DOHH2 (cell line): ENCODE results near the gene HRCT1.
"Not testable (repeated sequence)": the region's sequence is repeated elsewhere in the genome, so short reads cannot be mapped to it uniquely, and the experiment has no call there.

Source experiments
- H3F3A ChIP-seq: fragments of 200-600 bp; sonication (generic), shearing (Covaris generic); 2 replicates; pipeline ENCODE4 v1.6.0; 2016; ENCODE audit warnings: antibody characterized with exemption, mild to moderate bottlenecking; ENCODE audit not compliant: control insufficient read depth, insufficient read depth
- H3K27ac ChIP-seq: fragments of 200-600 bp; sonication (generic); 2 replicates; pipeline ENCODE4 v1.5.1; 2014; ENCODE audit warnings: low read depth, mild to moderate bottlenecking, low read length, moderate library complexity
- H3K27me3 ChIP-seq: fragments of 200-600 bp; sonication (generic); 2 replicates; pipeline ENCODE4 v1.6.1; 2014; ENCODE audit warnings: mild to moderate bottlenecking, low read length, mixed read lengths; ENCODE audit not compliant: control insufficient read depth
- H3K36me3 ChIP-seq: fragments of 200-600 bp; sonication (generic); 2 replicates; pipeline ENCODE4 v1.6.1; 2014; ENCODE audit warnings: mild to moderate bottlenecking, low read length, moderate library complexity, mixed read lengths; ENCODE audit not compliant: control insufficient read depth
- H3K4me1 ChIP-seq: fragments of 200-600 bp; sonication (generic); 2 replicates; pipeline ENCODE4 v1.6.1; 2014; ENCODE audit warnings: mild to moderate bottlenecking, low read length, mixed read lengths; ENCODE audit not compliant: control insufficient read depth
- H3K4me2 ChIP-seq: fragments of 200-600 bp; sonication (generic); 2 replicates; pipeline ENCODE4 v1.6.0; 2014; ENCODE audit warnings: mild to moderate bottlenecking, low read length, moderate library complexity
- H3K4me3 ChIP-seq: fragments of 200-600 bp; sonication (generic); 2 replicates; pipeline ENCODE4 v1.5.1; 2014; ENCODE audit warnings: mild to moderate bottlenecking, low read length, mixed read lengths
- H3K79me2 ChIP-seq: fragments of 200-600 bp; sonication (generic); 2 replicates; pipeline ENCODE4 v1.6.1; 2014; ENCODE audit warnings: mild to moderate bottlenecking, low read length, mixed read lengths; ENCODE audit not compliant: control insufficient read depth
- H3K9me2 ChIP-seq: fragments of 200-600 bp; sonication (generic); replicated peaks from 2 replicates; pipeline ENCODE4 v1.6.1; 2014; ENCODE audit warnings: mild to moderate bottlenecking, low read length, mixed read lengths; ENCODE audit not compliant: control insufficient read depth
- H3K9me3 ChIP-seq: fragments of 200-600 bp; sonication (generic); 2 replicates; pipeline ENCODE4 v1.6.1; 2014; ENCODE audit warnings: antibody characterized with exemption, low read length, mixed read lengths; ENCODE audit not compliant: control insufficient read depth, insufficient read depth
- H4K20me1 ChIP-seq: fragments of 200-600 bp; sonication (generic); 2 replicates; pipeline ENCODE4 v1.6.0; 2014; ENCODE audit warnings: low read depth, mild to moderate bottlenecking, antibody characterized with exemption, low read length, moderate library complexity; ENCODE audit not compliant: control insufficient read depth, insufficient read depth
- CTCF ChIP-seq: fragments of 200-600 bp; sonication (generic); IDR thresholded peaks from one replicate; pipeline ENCODE4 v1.5.1; 2014; ENCODE audit warnings: antibody characterized with exemption, mild to moderate bottlenecking, low read depth, low read length; ENCODE audit not compliant: poor library complexity, severe bottlenecking
- EZH2phosphoT487 ChIP-seq: fragments of 200-600 bp; sonication (generic); IDR thresholded peaks from 2 replicates; pipeline ENCODE4 v1.6.1; 2017; ENCODE audit warnings: borderline replicate concordance, mild to moderate bottlenecking, antibody characterized with exemption, low read length, moderate library complexity, mixed read lengths

Gene HRCT1

GRCh38 chr9:35891646-35892045 is 14.4 kb upstream of the HRCT1 start:
- no peak for TF ChIP-seq EZH2phosphoT487
- no peak for TF ChIP-seq CTCF
- H3K9me2 ChIP-seq = no peaks in the 10 kb centered on the region
- H3K27me3 ChIP-seq = no peaks in the 10 kb centered on the region
- no peaks in the 10 kb centered on the region for H3K9me3 ChIP-seq
- H3K36me3 ChIP-seq = no peaks in the 10 kb centered on the region
- H3K79me2 ChIP-seq = no peaks in the 10 kb centered on the region
- H3K4me1 ChIP-seq = peaks cover 5% of the 10 kb centered on the region
- H4K20me1 ChIP-seq = no peaks in the 10 kb centered on the region
- H3K4me2 ChIP-seq = no peak overlapping the region
- H3F3A ChIP-seq = no peaks in the 10 kb centered on the region
- no peak overlapping the region for H3K27ac ChIP-seq
- no peak overlapping the region for H3K4me3 ChIP-seq

GRCh38 chr9:35892051-35892450 is 14.0 kb upstream of the HRCT1 start:
- no peaks in the 10 kb centered on the region for H3K27me3 ChIP-seq
- no peaks in the 10 kb centered on the region for H4K20me1 ChIP-seq
- peaks cover 6% of the 10 kb centered on the region for H3K4me1 ChIP-seq
- H3K79me2 ChIP-seq = no peaks in the 10 kb centered on the region
- TF ChIP-seq CTCF (no peak), EZH2phosphoT487 (no peak)
- no peaks in the 10 kb centered on the region for H3K36me3 ChIP-seq
- no peak overlapping the region for H3K27ac ChIP-seq
- no peaks in the 10 kb centered on the region for H3F3A ChIP-seq
- H3K9me3 ChIP-seq = no peaks in the 10 kb centered on the region
- no peak overlapping the region for H3K4me3 ChIP-seq
- no peak overlapping the region for H3K4me2 ChIP-seq
- H3K9me2 ChIP-seq = no peaks in the 10 kb centered on the region

- H3K9me3 ChIP-seq = no peaks in the 10 kb centered on the region
- no peak overlapping the region for H3K4me3 ChIP-seq
- no peaks in the 10 kb centered on the region for H3K9me2 ChIP-seq
- H4K20me1 ChIP-seq = no peaks in the 10 kb centered on the region
- no peaks in the 10 kb centered on the region for H3F3A ChIP-seq
- no peaks in the 10 kb centered on the region for H3K36me3 ChIP-seq
- H3K4me1 ChIP-seq = peaks cover 28% of the 10 kb centered on the region
- no peak overlapping the region for H3K4me2 ChIP-seq
- H3K27ac ChIP-seq = no peak overlapping the region
- H3K27me3 ChIP-seq = no peaks in the 10 kb centered on the region
- no peak for TF ChIP-seq CTCF
- no peak for TF ChIP-seq EZH2phosphoT487
- H3K79me2 ChIP-seq = no peaks in the 10 kb centered on the region
These were observed 9.4 kb upstream of the HRCT1 start for GRCh38 chr9:35896570-35896969.

- Histone ChIP-seq H3K4me2 (peak overlapping the region; percentile 35), H3K4me1 (peaks cover 28% of the 10 kb centered on the region), H3K4me3 (peak overlapping the region; percentile 36; the same call in 1 of the 2 replicates), H3K27ac (peak overlapping the region; percentile 20)
- H3F3A ChIP-seq, H3K9me3 ChIP-seq, H3K36me3 ChIP-seq, H4K20me1 ChIP-seq, H3K9me2 ChIP-seq, H3K79me2 ChIP-seq, H3K27me3 ChIP-seq: not testable (repeated sequence)
These were observed 8.5 kb upstream of the HRCT1 start for GRCh38 chr9:35897376-35898099.
